HG03175 (cell line): ENCODE measurements around the gene EIF5B.
A peak's percentile ranks its signal among the peaks of the same experiment; 100 is the strongest.
"Not testable (repeated sequence)": the region's sequence is repeated elsewhere in the genome, so short reads cannot be mapped to it uniquely, and the experiment has no call there.

Experiments used
- ATAC-seq: cut with Tn5 transposase; IDR thresholded peaks from one replicate; pipeline ENCODE4 v1.9.1; 2021; ENCODE audit warnings: mild to moderate bottlenecking, moderate library complexity; ENCODE audit not compliant: unreplicated experiment

Gene EIF5B

GRCh38 chr2:99368854-99369253 lies 31.7 kb downstream of the EIF5B start:
- ATAC-seq = not testable (repeated sequence)

- no peak for ATAC-seq
Observed at GRCh38 chr2:99373144-99373543, 36.0 kb downstream of the EIF5B start.

- ATAC-seq = no peak
Observed at GRCh38 chr2:99374747-99375146, 37.6 kb downstream of the EIF5B start.

DNA sequence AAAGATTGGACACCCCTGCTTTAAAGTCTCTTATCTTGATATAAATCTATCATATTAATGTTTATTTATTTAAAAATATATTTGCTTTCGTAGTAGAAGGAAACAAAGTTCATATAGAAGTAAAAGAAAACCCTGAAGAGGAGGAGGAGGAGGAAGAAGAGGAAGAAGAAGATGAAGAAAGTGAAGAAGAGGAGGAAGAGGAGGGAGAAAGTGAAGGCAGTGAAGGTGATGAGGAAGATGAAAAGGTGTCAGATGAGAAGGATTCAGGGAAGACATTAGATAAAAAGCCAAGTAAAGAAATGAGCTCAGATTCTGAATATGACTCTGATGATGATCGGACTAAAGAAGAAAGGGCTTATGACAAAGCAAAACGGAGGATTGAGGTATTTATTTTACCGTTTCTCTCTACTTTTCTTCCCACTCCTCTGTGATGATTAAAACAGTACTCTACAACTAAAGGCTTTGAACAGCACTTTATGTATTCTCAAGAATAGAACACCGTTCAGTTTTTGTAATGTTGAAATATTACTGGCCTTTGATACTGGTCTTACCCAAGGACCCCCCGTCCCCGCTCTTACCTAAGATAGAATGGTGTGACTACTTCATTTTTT lies 39.2 kb downstream of the EIF5B start:
- no peak for ATAC-seq

- ATAC-seq = no peak
Observed at GRCh38 chr2:99377879-99378278, 40.7 kb downstream of the EIF5B start.

DNA sequence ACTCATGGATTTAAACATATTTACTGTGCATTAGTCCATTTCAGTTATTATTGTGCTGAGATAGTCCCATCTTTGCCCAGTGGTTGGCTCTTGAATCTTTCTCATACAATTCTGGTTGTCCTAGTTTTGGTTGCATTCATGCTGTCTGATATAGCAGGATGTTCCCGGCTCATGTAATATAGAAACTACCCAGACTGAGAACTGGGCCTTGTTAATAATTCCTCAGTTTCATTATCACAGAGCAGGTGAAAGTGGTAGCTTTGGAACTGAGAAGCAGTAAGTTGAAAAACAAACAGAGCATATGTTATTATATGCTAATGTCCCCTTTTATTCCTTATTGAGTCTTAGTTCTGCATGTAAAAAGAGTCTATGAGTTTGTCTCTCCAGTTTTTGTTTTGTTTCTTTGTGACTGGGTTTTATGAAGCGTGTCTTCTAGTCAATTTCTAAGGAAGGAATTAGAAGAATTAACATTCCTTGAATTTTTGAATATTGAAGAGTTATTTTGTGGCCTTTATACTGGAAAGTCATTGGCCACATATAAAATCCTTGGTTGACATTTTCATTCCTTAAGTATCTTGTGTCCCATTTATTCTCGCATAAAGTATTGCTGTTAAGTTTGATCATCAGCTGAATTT lies 43.3 kb downstream of the EIF5B start:
- peak; percentile 73 for ATAC-seq

DNA sequence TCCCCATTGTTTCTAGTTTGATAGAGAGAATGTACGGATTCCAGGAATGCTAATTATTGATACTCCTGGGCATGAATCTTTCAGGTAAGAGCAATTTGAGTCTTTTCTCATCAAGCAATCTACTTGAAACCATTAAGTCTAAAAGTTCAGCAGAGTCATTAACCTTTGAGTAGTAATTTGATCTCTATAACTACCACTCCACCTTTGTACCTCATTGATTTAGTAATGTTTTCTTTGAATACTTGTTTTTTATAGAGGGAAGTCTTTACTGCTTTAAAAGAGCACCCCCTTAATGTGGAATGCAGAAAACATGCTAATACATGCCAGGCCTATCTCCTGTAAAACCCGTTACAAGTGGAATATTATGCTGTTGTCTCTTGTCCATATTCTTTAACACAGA lies 45.0 kb downstream of the EIF5B start:
- no peak for ATAC-seq

DNA sequence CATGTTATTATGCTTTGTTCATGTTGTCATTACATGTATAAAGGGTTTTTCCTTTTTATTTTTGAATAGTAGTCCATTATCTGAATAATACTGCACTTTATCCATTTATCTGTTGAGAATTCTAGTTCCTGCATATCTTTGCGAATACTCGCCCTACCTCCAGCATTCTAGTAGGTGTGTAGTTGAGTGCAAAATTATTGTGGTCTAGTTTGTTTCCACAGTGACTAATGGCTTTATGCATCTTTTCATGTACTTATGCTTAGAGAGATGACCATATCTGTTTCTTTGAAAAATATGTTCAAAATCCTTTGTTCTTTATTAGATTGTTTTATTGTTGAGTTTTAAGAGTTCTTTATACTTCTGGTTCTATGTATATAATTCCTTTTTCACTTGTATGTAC lies 48.8 kb downstream of the EIF5B start:
- ATAC-seq = no peak

DNA sequence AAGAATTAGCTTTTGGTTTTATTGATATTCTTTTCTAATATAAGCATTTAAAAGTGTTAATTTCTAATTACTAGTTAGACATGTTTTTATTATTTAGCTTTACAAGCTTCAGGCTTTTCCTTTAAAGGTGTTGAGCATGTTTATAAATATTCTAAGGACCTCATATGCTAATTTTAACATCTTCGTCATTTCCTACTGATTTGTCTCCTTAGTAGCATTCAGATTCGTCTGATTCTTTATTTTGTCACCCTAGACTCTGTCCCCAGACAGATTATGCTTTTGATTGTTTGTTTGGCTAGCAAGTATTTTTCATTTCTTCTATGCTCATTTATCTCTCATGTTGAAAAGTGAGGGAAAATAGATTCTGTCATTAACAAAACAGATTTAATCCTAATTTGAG lies 51.7 kb downstream of the EIF5B start:
- no peak for ATAC-seq

DNA sequence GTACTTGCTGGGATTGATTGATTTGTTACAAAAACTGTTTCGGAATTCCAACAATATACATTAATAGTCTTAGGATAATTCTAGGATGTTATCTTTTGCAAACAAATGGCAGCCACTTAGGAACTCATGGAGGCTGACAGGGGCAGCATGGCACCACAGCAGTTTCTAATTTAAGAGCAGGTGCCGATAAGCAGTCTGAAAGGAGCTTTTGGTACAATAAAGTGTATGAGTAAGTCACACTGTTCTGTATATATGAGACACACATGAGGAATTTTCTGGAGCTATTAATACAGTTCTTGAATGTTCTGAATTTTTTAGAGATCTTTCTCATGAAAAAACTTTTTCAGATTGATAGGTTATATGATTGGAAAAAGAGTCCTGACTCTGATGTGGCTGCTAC lies 52.2 kb downstream of the EIF5B start:
- no peak for ATAC-seq

DNA sequence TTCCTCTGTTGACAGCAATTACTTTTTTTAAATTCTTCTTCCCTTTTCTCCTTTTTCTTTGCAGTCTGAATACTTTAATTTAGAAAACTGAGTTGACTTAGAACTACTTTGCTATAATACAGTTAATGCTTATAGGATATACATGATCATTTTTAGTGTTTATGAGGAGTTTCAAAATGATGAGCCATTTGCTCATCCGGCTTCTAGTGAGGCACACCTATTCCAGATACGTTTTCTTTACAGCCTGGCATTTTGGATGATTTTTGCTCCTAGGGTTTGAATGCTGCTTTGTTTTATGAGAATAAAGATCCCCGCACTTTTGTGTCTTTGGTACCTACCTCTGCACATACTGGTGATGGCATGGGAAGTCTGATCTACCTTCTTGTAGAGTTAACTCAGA lies 52.8 kb downstream of the EIF5B start:
- no peak for ATAC-seq

GRCh38 chr2:99395589-99396130 lies 58.5 kb downstream of the EIF5B start:
- ATAC-seq = no peak

DNA sequence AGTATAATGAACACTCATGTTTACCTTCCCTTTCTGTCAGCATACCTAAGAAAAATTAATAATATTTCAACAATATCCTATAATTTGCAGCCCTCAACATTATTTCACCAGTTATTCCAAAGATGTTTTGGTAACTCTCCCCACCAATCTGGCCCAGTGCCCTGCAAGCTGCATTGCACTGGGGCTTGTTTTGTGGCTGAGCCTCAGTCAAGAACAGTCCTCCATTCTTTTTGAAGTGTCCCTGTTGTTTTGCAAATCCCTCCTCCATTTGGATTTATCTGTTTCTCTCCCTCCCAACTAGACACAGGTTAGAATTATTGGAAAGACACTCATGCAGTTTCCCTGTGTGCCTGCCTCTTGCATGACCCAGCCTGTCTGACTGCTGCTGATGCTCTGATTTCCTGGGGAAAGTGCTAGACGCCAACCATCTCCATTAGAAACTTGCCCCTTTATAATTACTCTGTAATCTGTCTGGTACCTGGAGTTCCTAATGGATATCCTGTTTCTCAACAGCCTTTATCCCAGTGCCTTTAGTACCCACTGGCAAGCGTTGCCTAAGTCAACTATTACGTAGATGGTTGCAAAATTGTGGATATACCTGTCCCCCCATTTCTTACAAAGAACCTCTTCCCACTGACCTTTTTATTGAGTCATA lies 60.2 kb downstream of the EIF5B start:
- ATAC-seq = no peak

DNA sequence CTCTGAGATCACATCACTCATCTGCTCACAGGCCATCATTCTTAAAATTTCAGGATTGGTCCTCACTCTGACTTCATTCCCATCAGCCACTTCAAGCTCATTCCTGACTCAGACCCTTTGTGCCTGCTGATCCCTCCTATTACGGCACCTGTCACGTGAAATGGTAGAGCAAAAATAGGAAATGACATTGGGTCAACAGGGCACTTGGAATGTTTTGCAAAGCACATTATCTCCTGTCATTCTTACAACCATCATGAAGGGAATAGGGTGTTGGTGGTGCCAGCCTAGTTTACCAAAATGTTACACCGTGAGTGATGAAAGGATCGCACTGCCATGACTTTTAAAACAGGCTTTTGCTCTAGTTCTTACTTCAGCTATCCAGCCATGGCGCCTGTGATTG lies 61.1 kb downstream of the EIF5B start:
- no peak for ATAC-seq

- ATAC-seq = no peak
Observed at GRCh38 chr2:99399063-99399462, 61.9 kb downstream of the EIF5B start.

GRCh38 chr2:99399795-99400194 lies 62.6 kb downstream of the EIF5B start:
- no peak for ATAC-seq

GRCh38 chr2:99401841-99402240 lies 64.7 kb downstream of the EIF5B start:
- no peak for ATAC-seq

- ATAC-seq = no peak
Observed at GRCh38 chr2:99403084-99403483, 65.9 kb downstream of the EIF5B start.

DNA sequence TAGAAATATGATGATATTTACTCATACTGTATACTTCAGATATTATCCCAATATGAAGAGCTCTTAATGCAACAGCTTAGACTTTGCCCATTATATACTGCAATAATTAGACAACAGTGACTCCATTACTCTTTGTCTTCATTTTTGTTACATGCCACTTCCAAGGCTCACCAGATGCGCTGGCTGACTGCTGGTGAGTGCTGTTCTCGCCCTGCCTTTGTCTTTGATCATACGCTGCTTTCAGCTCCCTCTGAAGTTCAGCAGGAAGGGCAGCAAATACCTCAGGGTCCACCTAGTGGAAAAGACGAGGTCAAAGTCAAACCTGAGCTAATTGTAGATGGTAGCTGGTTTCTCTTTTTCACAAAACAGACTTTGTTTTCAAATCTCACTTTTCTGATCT lies 66.3 kb downstream of the EIF5B start:
- ATAC-seq = no peak

DNA sequence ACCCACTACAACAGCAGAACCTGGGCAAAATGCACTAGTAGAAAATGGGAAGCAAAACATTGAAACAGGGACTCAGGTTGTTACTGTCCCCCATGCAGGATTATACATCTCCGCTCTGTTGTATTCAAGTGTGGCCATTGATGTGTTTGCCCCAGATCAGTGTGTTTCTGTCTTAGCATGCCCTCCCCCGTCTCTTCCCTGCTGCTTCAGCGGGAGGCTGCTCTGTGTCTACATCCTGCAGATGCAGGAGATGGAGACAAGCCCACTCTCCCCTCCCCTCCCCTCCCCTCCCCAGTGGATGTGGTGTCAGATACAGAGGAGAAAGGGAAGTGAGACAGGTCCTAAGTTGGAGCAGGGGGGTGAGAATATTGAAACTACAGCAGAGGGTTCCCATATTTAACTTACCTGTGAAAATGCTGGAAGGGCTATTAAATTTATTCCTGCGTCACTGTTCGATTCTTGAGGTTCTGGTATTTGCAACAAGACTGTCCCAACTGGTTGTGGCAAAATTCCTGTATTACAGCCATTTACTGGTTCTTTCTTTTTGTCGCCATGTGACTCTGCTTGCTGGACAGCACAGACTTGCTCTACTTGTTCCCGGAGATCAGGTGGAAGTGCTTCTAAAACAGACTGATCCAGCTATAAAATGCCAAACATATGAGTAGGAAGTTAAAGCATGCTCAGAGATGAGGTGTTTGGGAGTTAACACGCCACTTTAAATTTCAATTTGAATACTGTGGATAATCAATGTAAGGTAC lies 67.0 kb downstream of the EIF5B start:
- no peak for ATAC-seq
